ENCODE results near the gene C10orf95.

C10orf95 gene

DNA sequence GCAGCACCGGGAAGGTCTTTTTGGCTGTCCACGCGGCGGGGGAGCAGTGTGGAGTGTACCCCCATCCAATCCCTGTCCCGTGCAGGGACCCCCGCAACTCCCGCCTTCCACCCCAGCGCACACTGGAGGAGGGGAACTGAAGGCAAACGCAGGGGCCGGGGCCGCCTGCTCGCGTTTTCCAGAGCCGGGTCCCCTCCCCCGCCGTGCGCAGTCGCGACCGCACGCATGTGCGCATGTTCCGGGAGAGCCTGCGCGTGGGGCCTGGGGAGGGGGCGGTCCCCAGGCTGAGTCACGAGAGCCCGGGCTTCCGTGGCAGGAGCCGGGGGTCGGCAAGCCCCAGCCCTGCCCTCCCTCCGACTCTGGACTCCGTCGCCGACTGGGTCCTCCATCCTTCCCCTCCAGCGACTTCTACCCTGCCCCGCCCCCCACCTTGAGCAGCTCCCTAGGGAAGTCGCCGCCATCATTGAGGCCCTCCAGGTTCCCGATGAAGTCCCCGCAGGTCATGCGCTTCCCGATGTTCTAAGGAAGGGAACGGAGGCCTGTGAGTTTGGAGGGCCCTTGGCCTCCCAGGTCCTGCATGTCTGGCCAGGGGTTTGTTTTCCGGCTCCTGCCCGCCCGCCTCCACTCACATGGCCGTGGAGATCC, 40.8 kb downstream of the C10orf95 start:
- Histone ChIP-seq H3K36me3 (ENCODE audit: control insufficient read depth, insufficient read depth, low read length) (no peaks in the 10 kb centered on the region), H3K4me3 (ENCODE audit: low read depth, low read length) (peak overlapping the region; percentile 61), H3K9ac (ENCODE audit: low read depth, low read length) (peak overlapping the region; percentile 8), H3K9me3 (ENCODE audit: control insufficient read depth, insufficient read depth, low read length) (no peaks in the 10 kb centered on the region), H3K4me1 (ENCODE audit: control insufficient read depth, insufficient read depth, low read length) (peaks cover 14% of the 10 kb centered on the region), H3K27me3 (ENCODE audit: control insufficient read depth, insufficient read depth, low read length) (peaks cover 40% of the 10 kb centered on the region)

- Histone ChIP-seq H3K36me3 (ENCODE audit: control insufficient read depth, insufficient read depth, low read length) (no peaks in the 10 kb centered on the region), H3K4me1 (ENCODE audit: control insufficient read depth, insufficient read depth, low read length) (peaks cover 14% of the 10 kb centered on the region), H3K9me3 (ENCODE audit: control insufficient read depth, insufficient read depth, low read length) (no peaks in the 10 kb centered on the region), H3K9ac (ENCODE audit: low read depth, low read length) (peak overlapping the region; percentile 8), H3K4me3 (ENCODE audit: low read depth, low read length) (peak overlapping the region; percentile 61), H3K27me3 (ENCODE audit: control insufficient read depth, insufficient read depth, low read length) (peaks cover 40% of the 10 kb centered on the region)
These were observed 41.5 kb downstream of the C10orf95 start for GRCh38 chr10:102409604-102410428.

GRCh38 chr10:102408728-102409603, 42.4 kb downstream of the C10orf95 start:
- Histone ChIP-seq H3K27me3 (ENCODE audit: control insufficient read depth, insufficient read depth, low read length) (peaks cover 40% of the 10 kb centered on the region), H3K9me3 (ENCODE audit: control insufficient read depth, insufficient read depth, low read length) (no peaks in the 10 kb centered on the region), H3K36me3 (ENCODE audit: control insufficient read depth, insufficient read depth, low read length) (peaks cover 3% of the 10 kb centered on the region), H3K4me3 (ENCODE audit: low read depth, low read length) (peak overlapping the region; percentile 61), H3K9ac (ENCODE audit: low read depth, low read length) (no peak overlapping the region), H3K4me1 (ENCODE audit: control insufficient read depth, insufficient read depth, low read length) (peaks cover 14% of the 10 kb centered on the region)

DNA sequence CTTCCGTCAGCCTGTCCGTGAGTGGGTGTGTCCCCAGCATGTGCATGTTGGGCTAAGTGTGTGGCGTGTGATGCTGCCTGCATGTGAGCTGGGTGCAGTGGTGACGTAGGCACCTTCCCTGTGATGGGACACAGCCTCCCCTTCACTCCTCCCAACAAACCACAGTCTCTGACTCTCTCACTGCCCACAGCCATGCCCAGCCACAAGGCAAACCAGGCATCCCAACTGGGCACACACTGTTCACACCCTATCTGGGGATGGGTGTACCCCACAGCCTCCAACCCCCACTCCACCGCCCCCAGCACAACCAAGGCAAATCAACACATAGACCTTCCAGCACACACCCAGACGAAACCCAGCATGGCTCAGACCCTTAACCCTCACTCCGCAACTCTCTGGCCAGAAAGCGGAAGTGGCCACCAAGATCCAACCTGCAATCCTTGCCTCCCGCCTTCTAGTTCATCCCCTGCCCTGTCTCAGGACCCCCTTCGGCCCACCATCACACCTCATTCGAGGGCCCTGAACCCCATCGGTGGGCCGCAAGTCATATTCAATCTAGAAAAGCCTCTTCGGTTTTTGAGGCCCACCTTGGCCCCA, 43.1 kb downstream of the C10orf95 start:
- no peak overlapping the region for H3K9ac ChIP-seq (ENCODE audit: low read depth, low read length)
- no peaks in the 10 kb centered on the region for H3K9me3 ChIP-seq (ENCODE audit: control insufficient read depth, insufficient read depth, low read length)
- H3K4me1 ChIP-seq (ENCODE audit: control insufficient read depth, insufficient read depth, low read length): peaks cover 14% of the 10 kb centered on the region
- H3K4me3 ChIP-seq (ENCODE audit: low read depth, low read length): peak overlapping the region; percentile 40
- H3K27me3 ChIP-seq (ENCODE audit: control insufficient read depth, insufficient read depth, low read length): peaks cover 40% of the 10 kb centered on the region
- H3K36me3 ChIP-seq (ENCODE audit: control insufficient read depth, insufficient read depth, low read length): peaks cover 8% of the 10 kb centered on the region

- Histone ChIP-seq H3K27me3 (ENCODE audit: control insufficient read depth, insufficient read depth, low read length) (peaks cover 40% of the 10 kb centered on the region), H3K9ac (ENCODE audit: low read depth, low read length) (no peak overlapping the region), H3K4me3 (ENCODE audit: low read depth, low read length) (no peak overlapping the region), H3K9me3 (ENCODE audit: control insufficient read depth, insufficient read depth, low read length) (no peaks in the 10 kb centered on the region), H3K4me1 (ENCODE audit: control insufficient read depth, insufficient read depth, low read length) (peaks cover 14% of the 10 kb centered on the region), H3K36me3 (ENCODE audit: control insufficient read depth, insufficient read depth, low read length) (peaks cover 11% of the 10 kb centered on the region)
These were observed 43.8 kb downstream of the C10orf95 start for GRCh38 chr10:102407425-102408130.

DNA sequence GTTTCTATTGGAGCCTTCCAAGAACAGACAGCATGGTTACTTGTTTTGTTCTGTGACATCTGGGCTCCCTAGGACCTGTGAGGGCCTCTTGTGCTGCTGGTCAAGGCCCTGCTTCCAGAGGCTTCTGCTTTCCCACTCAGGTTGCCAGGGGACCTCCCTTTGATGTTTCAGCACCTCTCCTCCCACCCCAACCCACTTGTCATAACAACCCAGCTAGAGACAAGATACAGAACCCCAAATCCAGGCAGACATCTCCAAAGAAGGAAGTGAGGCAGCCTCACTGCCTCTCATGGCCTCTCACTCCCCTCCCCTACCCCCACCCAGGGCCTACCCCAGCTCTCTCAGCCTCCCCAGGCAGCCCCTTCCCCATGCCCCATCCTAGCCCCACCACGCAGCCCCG, 44.5 kb downstream of the C10orf95 start:
- Histone ChIP-seq H3K36me3 (ENCODE audit: control insufficient read depth, insufficient read depth, low read length) (peaks cover 17% of the 10 kb centered on the region), H3K4me1 (ENCODE audit: control insufficient read depth, insufficient read depth, low read length) (peaks cover 14% of the 10 kb centered on the region), H3K9ac (ENCODE audit: low read depth, low read length) (no peak overlapping the region), H3K4me3 (ENCODE audit: low read depth, low read length) (no peak overlapping the region), H3K9me3 (ENCODE audit: control insufficient read depth, insufficient read depth, low read length) (no peaks in the 10 kb centered on the region), H3K27me3 (ENCODE audit: control insufficient read depth, insufficient read depth, low read length) (peaks cover 36% of the 10 kb centered on the region)

- peaks cover 28% of the 10 kb centered on the region for H3K36me3 ChIP-seq (ENCODE audit: control insufficient read depth, insufficient read depth, low read length)
- no peak overlapping the region for H3K9ac ChIP-seq (ENCODE audit: low read depth, low read length)
These were observed 45.7 kb downstream of the C10orf95 start for GRCh38 chr10:102405632-102406031.

GRCh38 chr10:102405108-102405571, 46.2 kb downstream of the C10orf95 start:
- Histone ChIP-seq H3K9ac (ENCODE audit: low read depth, low read length) (no peak overlapping the region), H3K4me3 (ENCODE audit: low read depth, low read length) (no peak overlapping the region), H3K4me1 (ENCODE audit: control insufficient read depth, insufficient read depth, low read length) (peaks cover 7% of the 10 kb centered on the region), H3K27me3 (ENCODE audit: control insufficient read depth, insufficient read depth, low read length) (peaks cover 22% of the 10 kb centered on the region), H3K36me3 (ENCODE audit: control insufficient read depth, insufficient read depth, low read length) (peaks cover 32% of the 10 kb centered on the region), H3K9me3 (ENCODE audit: control insufficient read depth, insufficient read depth, low read length) (no peaks in the 10 kb centered on the region)

More at GRCh38 chr10:102405632-102406031, 45.7 kb downstream of the C10orf95 start:
- peaks cover 25% of the 10 kb centered on the region for H3K27me3 ChIP-seq (ENCODE audit: control insufficient read depth, insufficient read depth, low read length)
- peaks cover 7% of the 10 kb centered on the region for H3K4me1 ChIP-seq (ENCODE audit: control insufficient read depth, insufficient read depth, low read length)
- no peaks in the 10 kb centered on the region for H3K9me3 ChIP-seq (ENCODE audit: control insufficient read depth, insufficient read depth, low read length)
- H3K4me3 ChIP-seq (ENCODE audit: low read depth, low read length): no peak overlapping the region

DNA sequence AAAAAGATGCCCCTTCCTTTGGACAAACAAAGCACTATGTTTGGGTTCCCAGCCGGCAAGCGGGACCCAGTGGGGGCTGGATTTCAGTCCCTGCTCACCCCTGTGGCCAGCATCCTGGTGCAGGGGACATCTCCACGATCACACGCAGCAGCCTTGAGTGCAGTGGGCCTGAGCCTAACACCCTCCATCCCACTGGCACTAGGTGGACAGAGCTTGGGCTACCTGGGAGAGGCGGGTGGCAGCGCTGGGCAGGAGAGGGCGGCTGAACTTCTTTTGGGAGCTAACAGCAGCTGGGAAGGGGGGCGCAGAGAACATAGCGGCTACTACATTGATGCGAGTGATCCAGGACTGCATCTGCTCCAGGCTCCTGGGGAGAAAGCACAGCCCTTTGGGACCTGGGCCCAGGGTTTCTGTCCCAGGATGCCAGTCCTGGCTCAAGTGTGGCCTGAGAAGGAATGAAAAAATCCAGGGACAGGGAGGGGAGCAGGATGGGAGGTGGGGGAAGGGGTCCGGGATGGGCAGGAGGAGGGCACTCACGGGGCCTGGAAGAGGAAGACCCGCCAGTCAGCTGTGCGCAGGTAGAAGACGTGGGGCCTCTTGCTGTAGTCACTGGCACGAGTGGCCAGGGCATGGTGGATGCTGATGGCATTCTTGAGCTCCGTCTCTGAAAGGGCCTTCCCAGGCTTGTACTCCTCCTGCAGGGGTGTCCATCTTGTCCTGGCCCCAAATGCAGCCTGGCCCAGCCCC, 46.8 kb downstream of the C10orf95 start:
- Histone ChIP-seq H3K36me3 (ENCODE audit: control insufficient read depth, insufficient read depth, low read length) (peaks cover 37% of the 10 kb centered on the region), H3K4me3 (ENCODE audit: low read depth, low read length) (no peak overlapping the region), H3K9ac (ENCODE audit: low read depth, low read length) (no peak overlapping the region), H3K4me1 (ENCODE audit: control insufficient read depth, insufficient read depth, low read length) (peaks cover 4% of the 10 kb centered on the region), H3K9me3 (ENCODE audit: control insufficient read depth, insufficient read depth, low read length) (no peaks in the 10 kb centered on the region), H3K27me3 (ENCODE audit: control insufficient read depth, insufficient read depth, low read length) (peaks cover 16% of the 10 kb centered on the region)

DNA sequence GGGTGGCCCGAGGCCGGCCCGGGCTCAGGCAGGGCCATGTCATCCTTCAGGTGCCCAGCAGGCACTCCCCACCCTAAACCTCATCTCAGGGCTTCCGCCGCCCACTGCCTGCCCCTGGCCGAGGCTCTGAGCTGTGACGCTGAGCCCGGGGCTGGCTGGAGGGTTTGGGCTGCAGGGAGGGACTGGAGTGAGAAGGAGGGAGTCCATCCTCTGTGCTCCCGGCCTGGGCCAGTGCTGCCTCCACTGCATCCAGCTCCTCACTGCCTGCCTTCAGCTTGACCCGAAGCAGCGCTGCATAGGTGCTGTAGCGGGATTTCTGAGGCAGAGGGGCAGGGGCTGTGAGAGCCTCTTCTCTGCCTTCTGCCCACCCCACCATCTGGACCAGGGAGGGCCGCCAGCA, 48.2 kb downstream of the C10orf95 start:
- Histone ChIP-seq H3K4me3 (ENCODE audit: low read depth, low read length) (no peak overlapping the region), H3K9ac (ENCODE audit: low read depth, low read length) (no peak overlapping the region), H3K27me3 (ENCODE audit: control insufficient read depth, insufficient read depth, low read length) (peaks cover 9% of the 10 kb centered on the region), H3K9me3 (ENCODE audit: control insufficient read depth, insufficient read depth, low read length) (no peaks in the 10 kb centered on the region), H3K36me3 (ENCODE audit: control insufficient read depth, insufficient read depth, low read length) (peaks cover 43% of the 10 kb centered on the region), H3K4me1 (ENCODE audit: control insufficient read depth, insufficient read depth, low read length) (peaks cover 3% of the 10 kb centered on the region)

Data from iPS-15b (cell line).